ENCODE measurements around the gene USP5.
"Not testable (repeated sequence)": the region's sequence is repeated elsewhere in the genome, so short reads cannot be mapped to it uniquely, and the experiment has no call there.

USP5 gene

DNA sequence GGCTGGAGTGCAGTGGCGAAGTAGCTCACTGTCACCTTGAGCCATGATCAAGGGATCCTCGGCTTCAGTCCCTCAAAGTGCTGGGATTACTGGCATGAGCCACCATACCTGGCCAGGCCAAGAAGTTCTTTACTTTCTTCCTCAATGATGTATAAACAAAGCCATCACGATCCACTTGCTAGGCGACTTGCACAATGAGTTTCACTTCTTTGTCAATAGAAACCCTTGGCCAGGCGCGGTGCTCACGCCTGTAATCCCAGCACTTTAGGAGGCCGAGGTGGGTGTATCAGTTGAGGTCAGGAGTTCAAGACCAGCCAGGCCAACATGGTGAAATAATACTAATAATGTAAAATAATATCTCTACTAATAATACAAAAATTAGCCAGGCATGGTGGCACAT is 35.5 kb downstream of the USP5 start:
- no peak for DNase-seq (ENCODE audit: low read depth in 1 of 2, low spot score in 1 of 2)

DNA sequence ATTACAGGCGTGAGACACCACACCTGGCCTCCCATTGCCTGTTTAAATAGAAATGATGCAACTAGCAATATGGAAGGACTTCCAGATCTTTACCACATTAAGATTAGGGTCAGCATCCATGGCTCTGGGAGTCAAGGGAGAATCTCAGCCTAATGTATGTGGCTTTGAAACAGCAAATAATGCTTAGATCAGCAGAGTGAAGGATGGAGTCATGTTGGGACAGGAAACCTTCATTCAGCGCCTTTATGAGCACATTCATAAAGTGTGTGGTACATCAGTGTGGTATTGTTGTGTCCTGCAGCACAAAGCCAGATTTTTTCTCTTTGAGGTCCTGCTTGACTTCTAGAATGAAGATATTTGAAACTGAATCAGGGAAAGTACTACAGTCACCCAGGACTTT is 36.4 kb downstream of the USP5 start:
- DNase-seq (ENCODE audit: low read depth in 1 of 2, low spot score in 1 of 2) = no peak

DNA sequence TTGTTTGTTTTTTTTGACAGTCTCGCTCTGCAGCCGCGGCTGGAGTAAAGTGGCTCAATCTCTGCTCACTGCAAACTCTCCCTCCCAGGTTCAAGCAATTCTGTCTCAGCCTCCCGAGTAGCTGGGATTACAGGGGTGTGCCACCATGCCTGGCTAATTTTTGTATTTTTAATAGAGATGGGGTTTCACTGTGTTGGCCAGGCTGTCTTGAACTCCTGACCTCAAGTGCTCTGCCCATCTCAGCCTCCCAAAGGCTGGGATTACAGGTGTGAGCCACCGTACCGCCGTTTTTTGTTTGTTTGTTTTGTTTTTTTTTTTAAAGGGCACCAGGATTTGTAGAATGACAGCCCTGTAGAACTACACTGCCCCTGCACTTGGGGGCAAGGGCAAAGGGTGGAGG is 36.8 kb downstream of the USP5 start:
- not testable (repeated sequence) for DNase-seq (ENCODE audit: low read depth in 1 of 2, low spot score in 1 of 2)

DNA sequence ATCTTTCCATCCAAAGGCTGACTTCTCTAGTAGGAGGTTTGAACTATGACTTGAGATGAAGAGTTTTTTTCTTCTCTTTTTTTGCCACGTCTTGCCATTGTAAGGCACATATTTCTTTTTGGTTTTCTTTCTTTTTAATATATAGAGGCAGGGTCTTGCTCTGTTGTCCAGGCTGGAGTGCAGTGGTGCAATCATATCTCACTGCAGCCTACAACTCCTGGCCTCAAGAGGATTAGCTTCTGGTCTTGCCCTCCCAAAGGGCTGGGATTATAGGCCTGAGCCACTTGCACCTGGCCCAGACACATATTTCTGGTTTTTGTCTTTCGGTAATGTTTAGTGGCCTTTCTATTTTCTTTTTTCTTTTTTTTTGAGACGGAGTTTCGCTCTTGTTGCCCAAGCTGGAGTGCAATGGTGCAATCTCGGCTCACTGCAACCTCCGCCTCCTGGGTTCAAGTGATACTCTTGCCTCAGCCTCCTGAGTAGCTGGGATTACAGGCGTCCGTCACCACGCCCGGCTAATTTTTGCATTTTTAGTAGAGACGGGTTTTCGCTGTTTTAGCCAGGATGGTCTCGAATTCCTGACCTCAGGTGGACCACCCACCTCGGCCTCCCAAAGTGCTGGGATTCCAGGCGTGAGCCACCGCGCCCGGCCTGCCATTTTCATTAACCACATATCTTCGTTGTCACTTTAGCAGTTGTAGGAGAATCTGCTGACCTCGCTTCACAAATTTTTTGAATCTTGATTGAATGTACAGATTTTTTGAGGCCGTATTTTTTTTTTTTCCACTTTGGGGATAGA is 38.0 kb downstream of the USP5 start:
- DNase-seq (ENCODE audit: low read depth in 1 of 2, low spot score in 1 of 2) = not testable (repeated sequence)

DNA sequence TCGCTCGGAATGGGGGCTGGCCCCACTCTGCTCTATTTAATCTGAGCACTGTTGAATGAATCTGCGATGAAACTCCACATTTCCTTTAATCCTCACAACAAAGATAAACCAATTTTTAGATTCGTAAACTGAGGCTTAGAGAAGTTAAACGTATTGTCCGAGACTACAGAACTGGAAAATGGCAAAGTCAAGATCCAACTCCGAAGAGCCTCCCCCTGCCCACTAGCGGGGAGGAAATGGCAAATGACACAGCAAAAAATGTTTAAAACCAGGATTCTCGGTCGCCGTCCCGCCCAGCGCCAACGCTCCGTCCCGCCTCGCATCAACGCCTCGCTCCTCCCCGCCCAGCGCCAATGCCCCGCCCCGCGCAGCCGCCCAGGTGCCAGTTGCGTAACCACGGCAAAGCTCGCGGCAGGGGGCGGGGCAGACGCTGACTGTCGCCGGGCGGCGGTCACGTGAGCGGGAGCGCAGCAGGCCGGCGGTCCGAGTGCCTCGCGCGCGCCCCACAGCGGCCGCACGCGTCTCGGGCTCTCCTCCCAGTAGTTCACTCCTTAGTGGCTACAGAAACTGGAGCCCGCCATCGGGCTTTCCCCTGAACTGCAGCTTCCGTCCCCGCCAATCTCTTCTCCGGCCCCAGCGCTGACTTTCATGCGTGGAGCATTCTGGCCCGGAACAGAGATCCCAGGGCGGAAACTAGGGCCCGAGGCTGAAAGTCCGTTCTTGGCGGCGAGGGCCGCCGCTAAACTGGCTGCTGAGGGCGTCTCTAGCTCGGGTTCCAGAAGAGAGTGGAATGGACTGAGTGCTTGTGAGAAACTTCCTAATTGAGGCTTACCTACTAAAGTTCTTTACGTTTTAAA is 39.1 kb downstream of the USP5 start:
- DNase-seq (ENCODE audit: low read depth in 1 of 2, low spot score in 1 of 2) = peak; percentile 97 to 98

DNA sequence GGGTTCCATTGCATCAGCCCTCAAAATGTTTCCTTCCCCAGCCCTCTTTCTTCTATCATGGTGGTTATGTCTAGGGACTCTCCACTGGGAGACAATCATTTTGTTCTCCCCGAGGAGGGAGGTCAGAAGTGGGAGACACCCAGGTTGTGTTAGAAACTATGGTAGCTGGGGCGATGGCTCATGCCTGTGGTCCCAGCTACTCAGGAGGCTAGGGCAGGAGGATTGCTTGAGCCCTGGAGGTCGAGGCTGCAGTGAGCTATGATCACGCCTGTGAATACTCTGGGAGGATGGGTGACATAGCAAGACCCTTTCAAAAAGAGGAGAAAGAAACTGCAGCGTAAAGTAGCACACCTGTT is 39.7 kb downstream of the USP5 start:
- DNase-seq (ENCODE audit: low read depth in 1 of 2, low spot score in 1 of 2) = no peak

DNA sequence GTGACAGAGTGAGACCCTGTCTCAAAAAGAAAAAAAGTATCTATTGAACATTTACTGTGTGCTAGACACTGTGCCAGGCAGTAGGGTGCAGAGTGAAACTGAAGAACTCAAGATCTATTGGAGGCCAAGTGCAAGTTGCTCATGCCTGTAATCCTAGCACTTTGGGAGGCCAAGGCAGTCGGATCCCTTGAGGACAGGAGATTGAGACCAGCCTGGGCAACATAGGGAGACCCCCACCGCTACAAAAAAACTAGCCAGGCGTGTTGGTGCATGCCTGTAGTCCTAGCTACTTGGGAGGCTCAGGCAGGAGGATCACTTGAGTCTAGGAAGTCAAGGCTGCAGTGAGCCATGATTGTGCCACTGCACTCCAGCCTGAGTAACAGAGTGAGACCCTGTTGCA is 40.7 kb downstream of the USP5 start:
- DNase-seq (ENCODE audit: low read depth in 1 of 2, low spot score in 1 of 2) = not testable (repeated sequence)

DNA sequence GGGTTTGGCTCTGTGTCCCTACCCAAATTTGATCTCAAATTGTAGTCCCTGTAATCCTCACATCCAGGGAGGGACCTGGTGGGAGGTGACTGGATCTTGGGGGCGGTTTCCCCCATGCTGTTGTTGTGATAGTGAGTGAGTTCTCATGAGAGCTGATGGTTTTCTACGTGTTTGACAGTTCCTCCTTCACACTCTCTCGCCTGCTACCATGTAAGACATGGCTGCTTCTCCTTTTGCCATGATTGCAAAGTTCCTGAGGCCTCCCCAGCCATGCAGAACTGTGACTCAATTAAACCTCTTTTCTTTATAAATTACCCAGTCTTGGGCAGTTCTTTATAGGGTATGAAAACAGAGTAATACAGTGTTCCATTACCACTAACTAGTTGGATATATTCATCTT is 42.4 kb downstream of the USP5 start:
- DNase-seq (ENCODE audit: low read depth in 1 of 2, low spot score in 1 of 2) = no peak

DNA sequence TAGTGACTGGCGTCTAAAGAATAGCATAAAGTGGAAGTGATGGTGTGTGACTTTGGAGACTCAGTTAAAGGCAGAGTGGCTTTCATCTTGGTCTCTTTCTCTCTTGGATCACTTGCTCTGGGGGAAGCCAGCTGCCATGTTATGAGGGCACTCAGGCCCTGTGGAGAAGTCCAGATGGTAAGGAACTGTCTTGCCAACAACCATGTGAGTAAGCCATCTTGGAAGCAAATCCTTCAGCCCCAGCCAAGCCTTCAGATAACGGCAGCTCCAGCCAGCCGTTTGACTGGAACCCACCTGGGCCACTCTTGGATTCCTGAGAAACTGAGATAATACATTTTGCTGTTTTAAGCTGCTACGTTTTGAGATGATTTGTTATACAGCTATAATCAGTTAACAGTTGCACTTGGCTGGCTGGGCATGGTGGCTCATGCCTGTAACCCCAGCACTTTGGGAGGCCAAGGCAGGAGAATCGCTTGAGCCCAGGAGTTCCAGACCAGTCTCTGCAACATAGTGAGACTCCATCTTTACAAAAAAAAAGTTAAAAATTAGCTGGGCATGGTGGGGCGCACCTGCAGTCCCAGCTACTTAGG is 45.0 kb downstream of the USP5 start:
- DNase-seq (ENCODE audit: low read depth in 1 of 2, low spot score in 1 of 2) = no peak

DNA sequence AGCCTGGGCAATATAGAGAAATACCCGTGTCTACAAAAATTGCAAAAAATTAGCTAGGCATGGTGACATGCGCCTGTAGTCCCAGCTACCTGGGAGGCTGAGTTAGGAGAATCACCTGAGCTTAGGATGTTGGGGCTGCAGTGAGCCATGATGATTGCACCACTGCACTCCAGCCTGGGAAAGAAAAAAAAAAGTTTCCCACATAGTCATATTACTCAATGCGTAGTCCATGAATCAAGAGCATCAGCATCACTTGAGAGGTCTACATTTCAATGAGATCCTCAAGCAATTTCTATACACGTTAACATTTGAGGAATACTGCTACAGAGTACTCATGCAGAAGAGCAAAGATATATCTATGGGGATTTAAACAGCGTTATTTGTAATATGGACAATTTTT is 47.5 kb downstream of the USP5 start:
- no peak for DNase-seq (ENCODE audit: low read depth in 1 of 2, low spot score in 1 of 2)

DNA sequence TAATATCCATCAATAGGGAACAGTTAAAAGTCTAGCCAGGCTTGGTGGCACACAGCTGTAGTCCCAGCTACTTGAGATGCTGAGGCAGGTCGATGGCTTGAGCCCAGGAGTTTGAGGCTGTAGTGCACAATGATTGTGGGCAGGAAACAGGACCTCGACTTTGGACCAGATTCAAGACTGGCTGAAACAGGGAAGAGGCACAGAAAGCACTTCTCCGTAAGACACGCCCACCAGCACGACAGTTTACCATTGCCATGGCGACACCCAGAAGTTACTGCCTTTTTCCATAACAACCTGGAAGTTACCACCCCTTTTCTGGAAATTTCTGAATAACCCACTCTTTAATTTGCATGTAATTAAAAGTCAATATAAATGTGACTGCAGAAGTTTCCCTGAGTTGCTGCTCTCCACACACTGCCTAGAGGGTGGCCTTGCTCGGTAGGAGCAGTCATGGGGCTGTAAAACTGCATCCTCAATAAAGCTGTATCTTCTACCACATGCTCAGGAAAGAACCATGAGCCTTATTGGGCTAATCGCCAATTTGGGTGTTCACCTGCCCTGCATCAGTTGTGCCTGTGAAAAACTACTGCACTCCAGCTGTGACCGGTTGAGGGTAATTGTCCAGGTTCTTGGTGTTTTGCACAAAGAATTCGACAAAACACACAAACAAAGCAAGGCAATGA is 48.0 kb downstream of the USP5 start:
- DNase-seq (ENCODE audit: low read depth in 1 of 2, low spot score in 1 of 2) = no peak

DNA sequence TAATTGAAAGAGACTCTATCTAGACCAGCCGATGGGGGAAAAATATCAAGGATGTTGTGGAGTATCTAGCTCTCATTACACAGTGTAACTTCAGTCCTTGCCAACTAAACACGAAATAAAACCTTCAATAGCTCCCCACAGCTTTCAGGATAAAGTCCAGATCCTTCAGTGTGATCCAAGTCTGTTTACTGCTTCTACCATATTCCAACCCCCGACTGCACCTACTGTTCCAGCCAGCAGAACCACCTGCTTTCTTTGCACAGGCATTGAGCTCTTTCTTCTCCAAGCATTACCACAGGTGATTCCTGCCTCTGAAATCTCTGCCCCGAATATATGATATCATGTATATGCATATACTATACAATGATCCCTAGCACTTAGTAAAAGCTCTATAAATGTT is 50.5 kb downstream of the USP5 start:
- DNase-seq (ENCODE audit: low read depth in 1 of 2, low spot score in 1 of 2) = no peak

DNA sequence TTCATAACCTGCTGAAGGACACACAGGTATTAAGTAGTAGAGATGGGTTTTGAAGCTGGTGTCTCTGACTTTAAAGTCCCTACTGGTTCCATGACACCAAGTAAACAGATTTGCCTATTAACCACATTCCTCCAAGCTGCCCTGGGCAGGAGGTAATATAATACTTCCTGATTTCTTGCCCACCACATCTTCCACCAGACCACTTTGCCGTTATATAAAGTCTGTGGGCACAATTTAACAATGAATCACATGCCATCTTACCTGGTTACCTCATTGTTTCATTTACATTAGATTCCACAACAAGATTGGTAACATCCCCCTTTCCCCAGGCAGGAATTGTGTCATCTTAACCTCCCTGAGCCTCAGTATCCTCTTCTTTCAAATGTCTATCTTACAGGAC is 51.8 kb downstream of the USP5 start:
- no peak for DNase-seq (ENCODE audit: low read depth in 1 of 2, low spot score in 1 of 2)

DNA sequence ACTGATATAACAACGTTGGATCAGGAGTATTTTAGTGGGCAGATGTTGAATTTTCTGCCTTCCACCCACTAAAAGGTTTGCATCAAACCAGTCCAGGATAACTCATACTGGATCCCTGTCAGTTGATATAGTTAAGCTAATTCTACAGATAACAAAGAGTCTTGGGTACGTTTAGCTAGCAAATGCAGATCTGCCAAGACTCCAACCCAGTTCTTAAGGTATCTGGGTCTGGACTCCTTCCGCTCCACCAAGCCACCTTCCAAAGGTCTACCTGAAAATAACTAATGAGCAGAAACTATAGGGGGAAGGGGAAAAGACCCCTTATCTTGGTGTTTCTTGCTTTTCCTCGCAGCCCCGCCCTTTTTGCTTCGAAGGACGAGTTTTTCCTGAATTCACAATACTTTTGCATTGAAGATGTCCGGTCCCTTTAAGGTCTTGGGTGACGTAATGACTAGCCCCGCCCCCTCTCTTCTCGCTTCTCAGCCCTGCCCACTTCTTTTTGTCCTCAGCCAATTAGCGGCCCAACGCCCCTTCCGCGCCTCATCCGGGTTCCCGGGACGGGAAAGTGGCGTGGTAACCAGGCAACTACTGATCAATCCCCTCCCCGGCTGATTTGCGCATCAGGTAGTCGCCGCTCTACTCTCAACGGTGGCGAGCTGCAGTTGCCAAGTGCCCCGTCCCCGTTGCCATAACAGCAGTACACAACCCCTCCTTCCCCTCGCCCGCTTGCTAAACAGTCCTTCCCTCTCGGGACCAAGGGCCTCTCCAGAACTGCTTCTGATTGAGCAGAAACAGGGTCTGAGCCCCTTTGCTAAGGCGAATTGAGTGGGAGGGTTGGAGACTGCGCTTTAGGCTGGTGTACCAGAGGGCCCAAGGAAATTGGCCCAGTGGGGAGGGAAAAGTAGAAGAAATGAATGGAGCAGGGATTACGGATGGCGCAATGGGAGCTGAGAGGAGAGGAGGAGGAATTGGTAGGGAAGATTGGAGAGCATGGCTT is 52.6 kb downstream of the USP5 start, which contains the start of gene LRRC23:
LRRC23 (plus strand) TSS at position 543 of the 997 bp plus-strand sequence. CDS start 812 bp downstream, outside the sequence.
- peak; percentile 91 to 98 for DNase-seq (ENCODE audit: low read depth in 1 of 2, low spot score in 1 of 2)

DNA sequence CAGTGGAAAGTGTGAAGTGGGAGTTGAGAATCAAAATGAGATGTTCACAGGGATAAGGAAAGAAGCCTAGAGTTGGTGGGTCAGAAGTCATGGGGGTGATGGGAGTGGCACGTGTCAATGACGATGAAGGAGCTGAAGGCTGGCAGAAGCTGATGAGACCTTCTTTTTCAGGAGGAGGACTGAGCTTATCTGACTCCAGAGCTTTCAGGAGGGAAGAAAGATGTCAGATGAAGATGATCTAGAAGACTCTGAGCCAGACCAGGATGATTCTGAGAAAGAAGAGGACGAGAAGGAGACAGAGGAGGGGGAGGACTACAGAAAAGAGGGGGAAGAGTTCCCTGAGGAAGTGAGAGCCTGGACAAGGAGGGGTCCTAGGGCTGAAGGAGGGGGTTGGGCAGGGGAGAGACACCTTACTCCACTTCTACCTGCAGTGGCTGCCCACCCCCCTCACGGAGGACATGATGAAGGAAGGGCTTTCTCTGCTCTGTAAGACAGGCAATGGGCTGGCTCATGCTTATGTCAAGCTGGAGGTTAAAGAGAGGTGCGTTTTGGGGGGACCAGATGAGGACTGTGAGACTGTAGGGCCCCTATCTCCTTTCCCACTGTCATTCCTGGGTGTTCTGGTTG is 53.6 kb downstream of the USP5 start:
- no peak for DNase-seq (ENCODE audit: low read depth in 1 of 2, low spot score in 1 of 2)

DNA sequence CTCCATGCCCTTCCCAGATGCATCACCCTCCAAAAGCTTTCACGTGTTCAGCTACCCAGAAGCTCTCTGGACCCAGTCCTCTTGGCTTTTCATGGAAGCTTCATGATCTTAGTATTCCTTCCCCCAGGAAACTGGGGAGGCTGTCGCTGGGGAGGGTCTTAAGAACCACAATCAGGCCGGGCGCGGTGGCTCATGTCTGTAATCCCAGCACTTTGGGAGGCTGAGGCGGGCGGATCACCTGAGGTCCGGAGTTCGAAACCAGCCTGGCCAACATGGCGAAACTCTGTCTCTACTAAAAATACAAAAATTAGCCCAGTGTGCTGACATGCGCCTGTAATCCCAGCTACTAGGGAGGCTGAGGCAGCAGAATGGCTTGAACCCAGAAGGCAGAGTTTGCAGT is 56.2 kb downstream of the USP5 start:
- DNase-seq (ENCODE audit: low read depth in 1 of 2, low spot score in 1 of 2) = not testable (repeated sequence)

DNA sequence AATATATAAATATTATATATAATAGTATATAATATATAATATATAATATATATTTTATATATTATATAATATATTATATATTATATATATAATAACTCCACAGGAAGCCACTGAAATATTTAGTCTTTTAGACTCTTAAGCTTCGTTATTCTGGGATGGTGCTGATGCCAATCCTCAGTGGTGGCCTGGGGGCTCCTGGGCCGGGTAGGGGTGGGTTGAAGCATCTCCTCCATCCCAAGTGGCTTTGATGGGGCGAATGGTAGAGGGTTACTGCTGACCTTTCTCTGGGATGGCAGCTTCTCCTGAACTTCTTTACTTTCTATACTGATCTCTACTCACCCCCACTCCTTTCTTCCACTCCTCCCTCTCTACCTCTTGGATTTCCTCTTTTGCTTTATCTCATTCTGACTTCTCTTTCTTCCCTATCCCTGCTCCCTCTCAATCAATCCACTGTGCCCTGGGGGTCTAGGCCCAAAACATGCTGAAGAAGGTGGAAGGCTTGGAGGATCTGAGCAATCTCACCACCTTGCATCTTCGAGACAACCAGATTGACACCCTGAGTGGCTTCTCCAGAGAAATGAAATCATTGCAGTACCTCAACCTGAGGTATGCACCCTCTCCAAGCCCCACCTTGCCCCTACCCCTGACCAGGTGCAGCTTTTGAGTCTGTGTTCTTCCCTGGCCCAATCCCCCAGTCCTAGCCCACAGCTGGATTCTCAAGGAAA is 57.6 kb downstream of the USP5 start:
- no peak for DNase-seq (ENCODE audit: low read depth in 1 of 2, low spot score in 1 of 2)

DNA sequence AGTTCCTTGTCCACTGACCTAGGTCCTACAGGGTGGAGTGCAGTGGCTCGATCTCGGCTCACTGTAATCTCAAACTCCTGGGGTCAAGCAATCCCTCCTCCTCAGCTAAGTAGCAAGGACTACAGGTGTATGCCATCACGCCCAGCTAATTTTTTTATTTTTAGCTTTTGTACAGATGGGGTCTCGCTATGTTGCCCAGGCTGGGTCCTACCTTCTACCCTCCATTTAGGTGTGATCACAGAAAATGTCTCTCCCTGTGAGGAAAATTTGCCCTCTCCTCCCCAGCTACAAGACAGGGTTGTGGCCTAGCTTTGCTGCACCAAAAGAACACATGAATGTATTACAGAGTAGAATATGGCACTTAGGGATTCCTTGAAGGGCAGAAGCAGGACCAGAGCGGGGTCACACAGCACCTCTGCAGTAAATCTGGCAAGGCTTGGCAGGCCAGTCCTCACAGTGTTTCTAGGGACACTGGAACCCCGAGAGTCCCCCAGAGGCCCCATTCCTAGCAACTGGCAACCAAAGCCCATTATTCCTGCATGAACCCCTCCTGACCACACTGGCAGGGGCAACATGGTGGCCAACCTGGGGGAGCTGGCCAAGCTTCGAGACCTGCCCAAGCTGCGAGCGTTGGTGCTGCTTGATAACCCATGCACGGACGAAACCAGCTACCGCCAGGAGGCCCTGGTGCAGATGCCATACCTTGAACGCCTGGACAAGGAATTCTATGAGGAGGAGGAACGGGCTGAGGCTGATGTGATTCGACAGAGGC is 60.4 kb downstream of the USP5 start:
- no peak for DNase-seq (ENCODE audit: low read depth in 1 of 2, low spot score in 1 of 2)

All from activated CD4-positive, alpha-beta T cell treated with anti-CD3 and anti-CD28 coated beads, Interleukin-2, amount 50 U/mL, for 24 hours (primary cell).